K562 (cell line): ENCODE measurements around the gene UNC13A. TPM values are rescaled to one million over a fixed set of nuclear protein-coding genes. Genes with fewer than 3 reads are reported as not detected.

Experiments used
- C11orf30 ChIP-seq: fragments of 450-650 bp; IDR thresholded peaks from 2 replicates; pipeline ENCODE4 v1.6.1; 2016; ENCODE audit warnings: low read depth, mild to moderate bottlenecking
- ELF4 ChIP-seq: fragments of 450-650 bp; formaldehyde crosslinking; IDR thresholded peaks from 2 replicates; pipeline ENCODE4 v1.4.0; 2022; ENCODE audit warnings: missing genetic modification characterization
- GTF2F1 ChIP-seq: IDR thresholded peaks from 2 replicates; pipeline ENCODE4 v1.6.1; 2011; ENCODE audit warnings: low read depth, low read length, improper control_type of control experiment
- HCFC1 ChIP-seq: IDR thresholded peaks from 2 replicates; pipeline ENCODE4 v1.6.1; 2012; ENCODE audit warnings: low read depth, low read length, improper control_type of control experiment
- HEY1 ChIP-seq: fragments of 250-450 bp; sonication (Bioruptor Pico); IDR thresholded peaks from 2 replicates; pipeline ENCODE4 v1.5.0; 2020; ENCODE audit warnings: mild to moderate bottlenecking, moderate library complexity, borderline replicate concordance
- L3MBTL2 ChIP-seq: fragments of 450-650 bp; IDR thresholded peaks from 2 replicates; pipeline ENCODE4 v1.6.1; 2016; ENCODE audit warnings: mild to moderate bottlenecking, moderate library complexity
- MAZ ChIP-seq, 2 experiments: fragments of 450-650 bp in 1 of 2; sonication (generic) in 1 of 2; formaldehyde crosslinking; IDR thresholded peaks in 1 of 2; conservative IDR thresholded peaks in 1 of 2; 2 replicates each; pipeline versions ENCODE4 v1.4.0 to v1.5.0; 2020; ENCODE audit warnings: mild to moderate bottlenecking in 1 of 2, missing genetic modification reagents in 1 of 2
- MED1 ChIP-seq: sonication (generic); formaldehyde crosslinking; IDR thresholded peaks from 2 replicates; pipeline ENCODE4 v1.8.1; 2023; ENCODE audit warnings: missing genetic modification reagents, borderline replicate concordance
- NBN ChIP-seq: fragments of 450-650 bp; IDR thresholded peaks from 2 replicates; pipeline ENCODE4 v1.6.1; 2016; ENCODE audit warnings: low read depth, mild to moderate bottlenecking
- NCOA4 ChIP-seq: fragments of 450-650 bp; IDR thresholded peaks from 2 replicates; pipeline ENCODE4 v1.6.1; 2018; ENCODE audit warnings: mild to moderate bottlenecking; ENCODE audit not compliant: partially characterized antibody
- NEUROD1 ChIP-seq: fragments of 150-350 bp; IDR thresholded peaks from 2 replicates; pipeline ENCODE4 v1.6.1; 2014; ENCODE audit warnings: borderline replicate concordance, low read length, low read depth; ENCODE audit not compliant: partially characterized antibody
- POLR2AphosphoS5 ChIP-seq: IDR thresholded peaks from 2 replicates; pipeline ENCODE4 v1.6.1; 2011; ENCODE audit warnings: mild to moderate bottlenecking, low read depth, low read length, moderate library complexity; ENCODE audit not compliant: control insufficient read depth, insufficient read depth
- POLR2G ChIP-seq: fragments of 200-400 bp; formaldehyde crosslinking; IDR thresholded peaks from 2 replicates; pipeline ENCODE4 v1.6.1; 2017; ENCODE audit warnings: low read depth, mild to moderate bottlenecking, antibody characterized with exemption, low read length, moderate library complexity
- RB1 ChIP-seq: fragments of 450-650 bp; IDR thresholded peaks from 2 replicates; pipeline ENCODE4 v1.6.1; 2017; ENCODE audit warnings: low read depth, mild to moderate bottlenecking
- RBFOX2 ChIP-seq: fragments of 200-400 bp; formaldehyde crosslinking; IDR thresholded peaks from 2 replicates; pipeline ENCODE4 v1.6.1; 2017; ENCODE audit warnings: low read depth, mild to moderate bottlenecking, low read length, moderate library complexity
- SIN3B ChIP-seq: fragments of 450-650 bp; IDR thresholded peaks from 2 replicates; pipeline ENCODE4 v1.6.1; 2017; ENCODE audit warnings: low read depth, mild to moderate bottlenecking, moderate library complexity
- TAF1 ChIP-seq: IDR thresholded peaks from 2 replicates; pipeline ENCODE4 v1.6.1; 2011; ENCODE audit warnings: mild to moderate bottlenecking, low read length, moderate library complexity; ENCODE audit not compliant: insufficient read depth, control insufficient read depth, severe bottlenecking; ENCODE audit errors: extremely low read depth
- YY1 ChIP-seq, 3 experiments: IDR thresholded peaks; 2 replicates each; pipeline ENCODE4 v1.6.1; 2011; ENCODE audit warnings: low read length in 2 of 3, mild to moderate bottlenecking in 2 of 3, moderate library complexity in 2 of 3, borderline replicate concordance in 1 of 3, control low read depth in 1 of 3, low read depth in 1 of 3; ENCODE audit not compliant: insufficient read depth in 3 of 3, insufficient replicate concordance in 2 of 3, control insufficient read depth in 1 of 3, insufficient read length in 1 of 3; ENCODE audit errors: extremely low read depth in 1 of 3
- ZNF444 ChIP-seq: fragments of 250-450 bp; sonication (Bioruptor Pico); IDR thresholded peaks from 2 replicates; pipeline ENCODE4 v1.4.0; 2020; ENCODE audit warnings: mild to moderate bottlenecking, moderate library complexity
- polyA plus RNA-seq, 8 experiments: library from polyadenylated mRNA; depleted of rRNA in 4 of 8; stranded (reverse) in 5 of 8; unstranded in 3 of 8; fragments of >200 nt; fragmentation: Nextera tagmentation in 2 of 8; fragmentation: Illumina TruSeq in 1 of 8; extraction: Ambion mirVana in 2 of 8; extraction: Trizol in 1 of 8; gene quantifications; 2 replicates each; pipeline versions ENCODE4 v1.2.1 to v1.2.3, GENCODE V29; 2011 to 2014; ENCODE audit warnings: inconsistent platforms in 1 of 8, missing spikeins in 1 of 8
- total RNA-seq, 7 experiments: library from RNA; depleted of rRNA in 6 of 7; stranded (reverse); fragments of >200 nt in 6 of 7; fragmentation: Illumina TruSeq in 2 of 7; extraction: Trizol in 2 of 7; gene quantifications; 2 replicates each; pipeline versions ENCODE4 v1.2.1 to v1.2.3, GENCODE V29; 2011 to 2021; ENCODE audit warnings: low replicate concordance in 1 of 7
- TF ChIP-seq, protein P1 (sequence below): sonication (generic); formaldehyde crosslinking; IDR thresholded peaks from 2 replicates; pipeline ENCODE4 v1.5.0; 2020; ENCODE audit warnings: missing genetic modification reagents
- TF ChIP-seq, protein P2 (sequence below): fragments of 250-450 bp; sonication (Bioruptor Pico); IDR thresholded peaks from 2 replicates; pipeline ENCODE4 v1.4.0; 2020; ENCODE audit warnings: mild to moderate bottlenecking
- TF ChIP-seq, protein P3 (sequence below): sonication (generic); formaldehyde crosslinking; IDR thresholded peaks from 2 replicates; pipeline ENCODE4 v1.8.0; 2022; ENCODE audit warnings: mild to moderate bottlenecking, missing genetic modification reagents

Gene UNC13A
- total and polyA plus RNA-seq, 9 of the 15 experiments (the other 6 are each of a cell fraction or from before 2014, with no cell fraction given) = 0.03 to 1.0 (median 0.25) TPM

DNA sequence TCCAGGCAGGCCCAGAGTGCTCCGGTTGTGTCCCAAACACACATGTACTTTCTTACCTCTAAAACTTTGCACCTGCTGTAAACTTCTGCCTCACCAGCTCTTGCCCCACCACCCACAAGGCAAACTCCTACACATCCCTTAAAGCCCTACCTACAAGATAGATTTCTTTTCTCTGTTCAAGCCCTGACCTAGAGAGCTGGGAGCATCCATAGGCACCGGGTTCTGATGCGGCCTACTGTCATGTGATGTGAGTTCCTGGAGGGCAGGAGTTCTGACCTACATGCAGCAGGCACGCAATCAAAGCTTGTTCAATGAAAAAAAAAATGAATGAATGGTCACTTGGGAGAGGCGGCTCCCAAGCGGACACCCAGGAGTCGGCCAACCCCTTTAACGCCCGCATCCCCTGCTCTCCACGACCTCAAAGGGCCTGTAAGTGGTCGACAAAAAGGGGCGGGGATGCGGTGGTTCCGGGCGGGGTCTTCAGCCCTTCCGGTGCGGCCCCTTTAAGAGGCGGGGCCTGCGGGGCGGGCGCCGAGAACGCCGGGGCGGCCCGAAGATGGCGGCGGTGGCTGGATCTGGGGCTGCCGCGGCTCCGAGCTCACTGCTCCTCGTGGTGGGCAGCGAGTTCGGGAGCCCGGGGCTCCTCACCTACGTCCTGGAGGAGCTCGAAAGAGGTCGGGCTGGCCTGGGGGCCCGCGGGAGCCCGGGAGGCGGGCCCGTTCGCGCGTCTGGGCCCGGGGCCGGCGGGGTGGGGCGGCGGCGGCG lies 31.0 kb upstream of the UNC13A start, which contains the start of gene MAP1S (continued):
- peak; percentile 83; the same call in 1 of the 2 replicates for TF ChIP-seq SIN3B
- TF ChIP-seq NEUROD1 = peak; percentile 24
- TF ChIP-seq C11orf30 = peak; percentile 56; the same call in 1 of the 2 replicates
- no peak for TF ChIP-seq NCOA4
- peak; percentile 45 for TF ChIP-seq RB1
- peak; percentile 85 for TF ChIP-seq TAF1
- TF ChIP-seq MAZ (CRISPR knock-in tag; conservative IDR thresholded peaks at IDR 0.05 in 1 of 2, IDR thresholded peaks at IDR 0.05 in 1 of 2) = peak in 1 of 2 experiments; percentile 46; a peak in 1 of 4 replicates
- TF ChIP-seq, protein P1, sequence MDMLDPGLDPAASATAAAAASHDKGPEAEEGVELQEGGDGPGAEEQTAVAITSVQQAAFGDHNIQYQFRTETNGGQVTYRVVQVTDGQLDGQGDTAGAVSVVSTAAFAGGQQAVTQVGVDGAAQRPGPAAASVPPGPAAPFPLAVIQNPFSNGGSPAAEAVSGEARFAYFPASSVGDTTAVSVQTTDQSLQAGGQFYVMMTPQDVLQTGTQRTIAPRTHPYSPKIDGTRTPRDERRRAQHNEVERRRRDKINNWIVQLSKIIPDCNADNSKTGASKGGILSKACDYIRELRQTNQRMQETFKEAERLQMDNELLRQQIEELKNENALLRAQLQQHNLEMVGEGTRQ = peak; percentile 50
- TF ChIP-seq HCFC1 = peak; percentile 30; the same call in 1 of the 2 replicates
- TF ChIP-seq YY1 (IDR thresholded peaks at IDR 0.05; ENCODE audit: borderline replicate concordance in 1 of 3, control insufficient read depth in 1 of 3, extremely low read depth in 1 of 3, insufficient read depth in 3 of 3, insufficient read length in 1 of 3, insufficient replicate concordance in 2 of 3, low read depth in 1 of 3, low read length in 2 of 3) = peak; percentile 75 to 96 (median 93)
- TF ChIP-seq POLR2AphosphoS5 = peak; percentile 76; the same call in 1 of the 2 replicates
- no peak for TF ChIP-seq L3MBTL2
- TF ChIP-seq RBFOX2 = peak; percentile 83
- TF ChIP-seq ELF4 = no peak
- TF ChIP-seq ZNF444 (CRISPR knock-in tag) = no peak
- peak; percentile 91 for TF ChIP-seq POLR2G
- no peak for TF ChIP-seq GTF2F1
- TF ChIP-seq, protein P2, sequence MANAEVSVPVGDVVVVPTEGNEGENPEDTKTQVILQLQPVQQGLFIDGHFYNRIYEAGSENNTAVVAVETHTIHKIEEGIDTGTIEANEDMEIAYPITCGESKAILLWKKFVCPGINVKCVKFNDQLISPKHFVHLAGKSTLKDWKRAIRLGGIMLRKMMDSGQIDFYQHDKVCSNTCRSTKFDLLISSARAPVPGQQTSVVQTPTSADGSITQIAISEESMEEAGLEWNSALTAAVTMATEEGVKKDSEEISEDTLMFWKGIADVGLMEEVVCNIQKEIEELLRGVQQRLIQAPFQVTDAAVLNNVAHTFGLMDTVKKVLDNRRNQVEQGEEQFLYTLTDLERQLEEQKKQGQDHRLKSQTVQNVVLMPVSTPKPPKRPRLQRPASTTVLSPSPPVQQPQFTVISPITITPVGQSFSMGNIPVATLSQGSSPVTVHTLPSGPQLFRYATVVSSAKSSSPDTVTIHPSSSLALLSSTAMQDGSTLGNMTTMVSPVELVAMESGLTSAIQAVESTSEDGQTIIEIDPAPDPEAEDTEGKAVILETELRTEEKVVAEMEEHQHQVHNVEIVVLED (CRISPR knock-in tag) = 0 out of 2 replicates have a peak, but pooled peaks have one; percentile 28
- TF ChIP-seq NBN = no peak
- no peak for TF ChIP-seq MED1
- TF ChIP-seq, protein P3, sequence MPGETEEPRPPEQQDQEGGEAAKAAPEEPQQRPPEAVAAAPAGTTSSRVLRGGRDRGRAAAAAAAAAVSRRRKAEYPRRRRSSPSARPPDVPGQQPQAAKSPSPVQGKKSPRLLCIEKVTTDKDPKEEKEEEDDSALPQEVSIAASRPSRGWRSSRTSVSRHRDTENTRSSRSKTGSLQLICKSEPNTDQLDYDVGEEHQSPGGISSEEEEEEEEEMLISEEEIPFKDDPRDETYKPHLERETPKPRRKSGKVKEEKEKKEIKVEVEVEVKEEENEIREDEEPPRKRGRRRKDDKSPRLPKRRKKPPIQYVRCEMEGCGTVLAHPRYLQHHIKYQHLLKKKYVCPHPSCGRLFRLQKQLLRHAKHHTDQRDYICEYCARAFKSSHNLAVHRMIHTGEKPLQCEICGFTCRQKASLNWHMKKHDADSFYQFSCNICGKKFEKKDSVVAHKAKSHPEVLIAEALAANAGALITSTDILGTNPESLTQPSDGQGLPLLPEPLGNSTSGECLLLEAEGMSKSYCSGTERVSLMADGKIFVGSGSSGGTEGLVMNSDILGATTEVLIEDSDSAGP = peak; percentile 98
- no peak for TF ChIP-seq HEY1 (CRISPR knock-in tag)
